ENCODE results near the gene CDK5RAP2.

CDK5RAP2 gene

DNA sequence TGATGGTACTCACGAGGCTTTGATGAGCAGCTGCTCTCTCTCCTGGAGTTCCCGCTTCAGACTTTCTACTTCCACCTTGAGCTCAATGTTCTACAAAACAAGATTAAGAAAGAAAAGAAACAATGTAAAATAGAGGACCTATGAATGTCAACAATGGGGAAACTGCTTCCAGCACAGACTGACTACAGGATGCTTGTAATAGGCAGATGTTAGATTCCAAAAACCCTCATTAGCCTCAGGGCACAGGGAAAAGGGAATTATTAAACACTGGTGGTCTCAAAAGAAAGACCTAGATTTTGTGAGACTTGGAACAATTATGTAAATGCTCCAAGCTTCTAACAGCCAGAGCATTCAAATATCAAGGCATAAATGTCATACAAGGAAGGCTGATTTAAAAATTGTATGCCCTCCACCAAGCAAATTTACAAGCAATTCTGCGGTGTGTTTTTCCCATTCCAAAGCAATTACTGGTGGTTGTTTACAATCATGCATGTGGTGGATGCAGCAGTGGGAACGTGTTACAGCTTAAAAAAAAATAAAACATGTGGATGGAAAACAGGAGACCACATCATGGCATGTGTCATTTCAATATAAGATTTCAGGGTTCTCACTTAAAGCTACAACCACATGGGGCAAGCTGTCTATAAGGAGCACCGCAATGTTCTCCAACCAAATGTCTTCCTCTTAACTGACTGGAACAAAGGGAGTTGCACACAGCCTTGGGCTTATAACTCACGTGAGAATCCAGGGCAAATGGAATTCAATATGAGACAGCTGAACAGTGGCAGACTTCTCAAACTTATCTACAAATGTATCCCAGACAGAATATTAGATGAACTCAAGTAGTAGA, 34.0 kb downstream of the CDK5RAP2 start:
- Histone ChIP-seq H3K36me3 (ENCODE audit: insufficient read depth, low read length) (peaks cover 88% of the 10 kb centered on the region), H3K9me3 (ENCODE audit: low read depth, low read length) (no peaks in the 10 kb centered on the region), H3K4me3 (no peak overlapping the region), H3K27ac (peak overlapping the region; percentile 49; the same call in 1 of the 2 replicates), H3K9ac (ENCODE audit: insufficient read length) (no peak overlapping the region)
- TF ChIP-seq EZH2 (IDR thresholded peaks at IDR 0.05), result no peak
- TF ChIP-seq FOXP2 (optimal IDR thresholded peaks at IDR 0.05; ENCODE audit: control extremely low read depth, extremely low read length, insufficient read depth), result no peak
- no peak for TF ChIP-seq POLR2AphosphoS5 (IDR thresholded peaks at IDR 0.05; ENCODE audit: borderline replicate concordance, low read depth, low read length)
- DNase-seq (ENCODE audit: low read depth, low spot score), result peak; percentile 53

DNA sequence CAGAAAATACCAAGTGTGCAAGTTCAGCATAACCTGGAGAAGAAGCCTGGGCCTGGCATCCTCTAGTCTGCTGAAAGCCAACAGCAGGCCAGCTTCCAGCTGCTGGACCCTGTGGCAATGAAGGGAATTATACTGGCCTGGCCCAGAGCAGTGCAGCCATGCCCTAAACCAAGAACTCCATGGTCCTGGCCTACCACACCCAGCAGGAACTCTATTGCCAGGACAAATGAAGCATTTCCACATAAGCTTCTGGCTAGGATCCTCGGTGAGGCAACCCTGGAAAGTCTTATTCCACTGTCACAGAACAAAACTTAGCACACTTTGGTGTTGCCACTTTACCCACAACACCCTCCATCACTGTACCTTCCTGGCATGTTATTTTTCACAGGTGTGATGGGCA, 35.5 kb downstream of the CDK5RAP2 start:
- Histone ChIP-seq H3K27ac (no peak overlapping the region), H3K9me3 (ENCODE audit: low read depth, low read length) (no peaks in the 10 kb centered on the region), H3K9ac (ENCODE audit: insufficient read length) (no peak overlapping the region), H3K36me3 (ENCODE audit: insufficient read depth, low read length) (peaks cover 80% of the 10 kb centered on the region), H3K4me3 (no peak overlapping the region)
- no peak for TF ChIP-seq FOXP2 (optimal IDR thresholded peaks at IDR 0.05; ENCODE audit: control extremely low read depth, extremely low read length, insufficient read depth)
- DNase-seq (ENCODE audit: low read depth, low spot score), result no peak

DNA sequence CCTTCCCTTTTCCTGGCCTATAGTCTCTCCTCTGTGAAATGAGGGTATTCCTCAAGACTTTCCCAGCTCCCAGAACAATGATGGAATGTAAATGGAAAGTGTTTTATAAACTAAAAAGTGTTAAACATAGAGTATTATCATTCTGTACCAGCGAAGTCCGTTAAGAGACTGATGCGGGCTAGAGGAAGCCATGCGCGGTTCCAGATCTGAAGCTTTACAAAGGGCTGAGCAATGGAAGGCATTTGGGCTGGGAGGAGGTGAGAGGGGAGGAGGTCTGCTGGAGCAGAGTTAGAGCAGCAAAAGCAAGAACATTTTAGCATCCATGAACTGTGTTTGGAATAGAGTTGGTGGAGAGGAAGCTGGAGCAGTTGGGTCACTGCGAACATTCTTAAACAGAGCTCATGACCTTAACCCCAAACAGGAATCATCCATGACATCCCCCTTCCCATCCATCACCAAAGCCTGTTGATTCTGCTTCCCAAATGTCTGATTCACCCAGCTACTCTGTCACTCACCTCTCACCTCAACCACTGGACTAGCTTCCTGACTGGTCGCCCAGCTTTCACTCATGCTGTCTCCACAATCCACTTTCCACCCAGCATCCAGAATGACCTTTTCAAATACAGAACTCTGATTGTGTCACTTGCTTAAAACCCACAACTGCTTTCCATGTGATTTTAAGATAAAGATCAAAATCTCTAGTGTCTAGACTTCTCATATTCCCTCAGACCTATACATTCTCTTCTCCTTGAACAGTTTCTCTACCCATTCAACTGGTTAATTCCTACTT, 37.1 kb downstream of the CDK5RAP2 start:
- no peak for TF ChIP-seq POLR2AphosphoS5 (IDR thresholded peaks at IDR 0.05; ENCODE audit: borderline replicate concordance, low read depth, low read length)
- no peak for TF ChIP-seq EZH2 (IDR thresholded peaks at IDR 0.05)
- TF ChIP-seq FOXP2 (optimal IDR thresholded peaks at IDR 0.05; ENCODE audit: control extremely low read depth, extremely low read length, insufficient read depth), result no peak
- peaks cover 81% of the 10 kb centered on the region for H3K36me3 ChIP-seq (ENCODE audit: insufficient read depth, low read length)

DNA sequence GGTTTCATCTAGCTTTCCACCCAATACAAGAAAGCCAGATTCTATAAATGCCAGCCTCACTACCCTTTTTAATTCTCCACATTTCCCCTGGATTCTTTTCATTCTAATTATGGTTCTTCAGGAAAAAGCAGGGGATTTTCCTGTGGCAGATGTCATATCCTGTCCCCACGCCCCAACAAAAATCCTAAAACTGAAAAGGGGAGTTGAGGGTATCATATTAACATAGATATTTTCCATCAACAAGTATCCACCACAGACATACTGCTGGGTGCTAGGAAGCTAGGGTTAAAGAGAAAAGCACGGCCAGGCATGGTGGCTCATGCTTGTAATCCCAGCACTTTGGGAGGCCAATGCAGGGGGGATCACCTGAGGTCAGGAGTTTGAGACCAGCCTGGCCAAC, 38.0 kb downstream of the CDK5RAP2 start:
- DNase-seq (ENCODE audit: low read depth, low spot score), result no peak
- TF ChIP-seq POLR2AphosphoS5 (IDR thresholded peaks at IDR 0.05; ENCODE audit: borderline replicate concordance, low read depth, low read length), result no peak
- no peak for TF ChIP-seq FOXP2 (optimal IDR thresholded peaks at IDR 0.05; ENCODE audit: control extremely low read depth, extremely low read length, insufficient read depth)
- H3K36me3 ChIP-seq (ENCODE audit: insufficient read depth, low read length), result peaks cover 84% of the 10 kb centered on the region

More for the DNA sequence above, 37.1 kb downstream of the CDK5RAP2 start:
- H3K9ac ChIP-seq (ENCODE audit: insufficient read length), result no peak overlapping the region
- H3K9me3 ChIP-seq (ENCODE audit: low read depth, low read length), result no peaks in the 10 kb centered on the region
- no peak overlapping the region for H3K27ac ChIP-seq
- DNase-seq (ENCODE audit: low read depth, low spot score), result no peak
- no peak overlapping the region for H3K4me3 ChIP-seq

DNA sequence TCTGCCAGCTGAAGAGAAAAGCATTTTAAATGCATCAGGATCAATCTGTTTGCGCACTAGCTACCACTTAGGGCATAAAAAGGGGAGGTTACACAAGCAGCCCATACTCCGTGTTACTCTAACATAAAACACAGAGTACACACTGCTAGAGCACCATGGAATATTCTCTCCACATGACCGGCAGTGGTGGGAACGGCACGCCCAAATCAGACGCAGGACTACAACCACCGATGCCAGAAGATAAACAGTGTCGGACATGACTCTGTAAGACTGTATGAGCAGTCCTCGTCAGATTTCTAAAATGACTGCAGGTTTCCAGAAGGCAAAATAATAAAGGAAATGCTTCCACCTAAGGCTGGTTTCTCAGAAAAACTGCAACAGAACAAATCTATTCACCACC, 40.0 kb downstream of the CDK5RAP2 start:
- H3K4me3 ChIP-seq, result no peak overlapping the region
- no peak overlapping the region for H3K27ac ChIP-seq
- no peaks in the 10 kb centered on the region for H3K9me3 ChIP-seq (ENCODE audit: low read depth, low read length)
- H3K9ac ChIP-seq (ENCODE audit: insufficient read length), result no peak overlapping the region
- TF ChIP-seq POLR2AphosphoS5 (IDR thresholded peaks at IDR 0.05; ENCODE audit: borderline replicate concordance, low read depth, low read length) (no peak), EZH2 (IDR thresholded peaks at IDR 0.05) (no peak), FOXP2 (optimal IDR thresholded peaks at IDR 0.05; ENCODE audit: control extremely low read depth, extremely low read length, insufficient read depth) (no peak)
- peaks cover 87% of the 10 kb centered on the region for H3K36me3 ChIP-seq (ENCODE audit: insufficient read depth, low read length)
- no peak for DNase-seq (ENCODE audit: low read depth, low spot score)

More for the DNA sequence above, 38.0 kb downstream of the CDK5RAP2 start:
- Histone ChIP-seq H3K9ac (ENCODE audit: insufficient read length) (no peak overlapping the region), H3K27ac (no peak overlapping the region), H3K9me3 (ENCODE audit: low read depth, low read length) (no peaks in the 10 kb centered on the region), H3K4me3 (no peak overlapping the region)

DNA sequence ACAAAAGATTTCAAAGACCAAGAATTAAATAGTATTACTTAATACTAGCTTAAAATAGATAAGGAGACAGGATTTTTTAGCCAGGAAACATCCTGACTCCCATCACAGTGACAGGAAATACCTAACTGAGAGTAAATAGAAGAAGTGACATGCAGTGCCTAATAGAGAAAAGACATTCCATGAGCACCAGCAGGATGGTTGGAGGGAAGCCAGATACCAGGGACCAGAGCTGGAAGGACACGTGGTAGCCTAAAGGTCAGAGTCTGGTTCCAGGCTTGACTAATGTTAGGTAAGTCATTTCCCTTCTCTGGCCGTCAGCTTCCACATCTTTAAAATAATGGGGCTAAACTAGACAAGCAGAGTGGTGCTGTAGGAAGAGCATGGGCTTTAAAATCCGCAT, 41.6 kb downstream of the CDK5RAP2 start:
- H3K9me3 ChIP-seq (ENCODE audit: low read depth, low read length), result no peaks in the 10 kb centered on the region
- TF ChIP-seq EZH2 (IDR thresholded peaks at IDR 0.05) (no peak), POLR2AphosphoS5 (IDR thresholded peaks at IDR 0.05; ENCODE audit: borderline replicate concordance, low read depth, low read length) (no peak), FOXP2 (optimal IDR thresholded peaks at IDR 0.05; ENCODE audit: control extremely low read depth, extremely low read length, insufficient read depth) (no peak)
- H3K4me3 ChIP-seq, result no peak overlapping the region
- H3K9ac ChIP-seq (ENCODE audit: insufficient read length), result no peak overlapping the region
- H3K36me3 ChIP-seq (ENCODE audit: insufficient read depth, low read length), result peaks cover 81% of the 10 kb centered on the region
- no peak overlapping the region for H3K27ac ChIP-seq
- no peak for DNase-seq (ENCODE audit: low read depth, low spot score)

DNA sequence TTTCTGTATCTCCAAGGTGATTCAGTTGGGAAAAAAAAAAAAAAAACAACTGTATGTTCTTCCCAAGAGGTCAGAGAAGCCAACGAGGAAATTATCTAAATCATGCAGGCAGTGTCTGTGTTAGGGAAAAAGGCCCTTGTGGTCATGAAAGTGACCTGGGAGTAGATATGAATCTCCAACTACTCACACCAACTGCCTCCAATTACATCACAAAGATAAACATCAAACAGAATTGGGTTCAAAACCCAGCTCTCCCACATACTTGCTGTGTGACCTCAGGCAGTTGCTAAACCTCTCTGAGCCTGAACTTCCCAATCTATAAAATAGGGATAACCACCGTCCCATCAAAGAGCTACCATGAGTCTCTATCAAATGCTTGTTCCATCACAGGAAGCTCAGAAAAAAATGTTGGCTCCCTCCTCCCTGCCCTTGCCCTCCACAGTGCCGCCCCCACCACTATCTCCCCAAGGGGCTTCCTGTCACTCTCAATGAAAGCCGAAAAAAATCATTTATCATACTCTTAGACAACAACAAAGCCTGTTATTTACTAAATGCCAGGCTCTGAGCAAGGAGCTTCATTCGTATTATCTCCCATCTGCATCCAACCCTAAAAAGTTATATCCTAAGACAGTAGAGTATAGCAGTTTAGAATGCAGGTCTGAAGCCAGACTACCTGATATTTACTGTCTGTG, 42.9 kb downstream of the CDK5RAP2 start:
- Histone ChIP-seq H3K36me3 (ENCODE audit: insufficient read depth, low read length) (peaks cover 82% of the 10 kb centered on the region), H3K9ac (ENCODE audit: insufficient read length) (no peak overlapping the region), H3K9me3 (ENCODE audit: low read depth, low read length) (no peaks in the 10 kb centered on the region), H3K4me3 (no peak overlapping the region), H3K27ac (no peak overlapping the region)
- TF ChIP-seq FOXP2 (optimal IDR thresholded peaks at IDR 0.05; ENCODE audit: control extremely low read depth, extremely low read length, insufficient read depth), result no peak
- TF ChIP-seq POLR2AphosphoS5 (IDR thresholded peaks at IDR 0.05; ENCODE audit: borderline replicate concordance, low read depth, low read length), result no peak
- no peak for TF ChIP-seq EZH2 (IDR thresholded peaks at IDR 0.05)
- no peak for DNase-seq (ENCODE audit: low read depth, low spot score)

DNA sequence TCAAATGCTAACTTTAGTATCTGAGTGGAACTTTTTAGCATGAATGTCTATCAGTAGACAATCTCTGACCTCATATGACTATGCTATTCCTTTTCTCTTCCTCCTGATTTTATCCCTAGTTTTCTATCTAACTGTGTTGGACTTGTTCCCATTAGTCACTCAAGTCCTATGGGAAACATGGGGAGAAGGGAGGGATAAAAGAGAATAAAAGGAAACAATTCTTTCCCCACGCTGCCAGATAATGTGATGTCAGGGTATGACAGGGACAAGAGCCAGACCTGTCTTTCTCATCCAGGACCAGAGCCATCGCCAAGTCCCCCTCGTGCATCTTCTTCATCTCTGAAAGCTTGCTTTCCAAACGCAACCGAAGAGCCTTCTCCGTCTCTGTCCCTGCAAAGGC, 43.9 kb downstream of the CDK5RAP2 start:
- no peak overlapping the region for H3K27ac ChIP-seq
- no peak overlapping the region for H3K9ac ChIP-seq (ENCODE audit: insufficient read length)
- DNase-seq (ENCODE audit: low read depth, low spot score), result no peak
- no peak overlapping the region for H3K4me3 ChIP-seq
- TF ChIP-seq EZH2 (IDR thresholded peaks at IDR 0.05) (no peak), FOXP2 (optimal IDR thresholded peaks at IDR 0.05; ENCODE audit: control extremely low read depth, extremely low read length, insufficient read depth) (no peak), POLR2AphosphoS5 (IDR thresholded peaks at IDR 0.05; ENCODE audit: borderline replicate concordance, low read depth, low read length) (no peak)
- no peaks in the 10 kb centered on the region for H3K9me3 ChIP-seq (ENCODE audit: low read depth, low read length)
- H3K36me3 ChIP-seq (ENCODE audit: insufficient read depth, low read length), result peaks cover 83% of the 10 kb centered on the region
